BE2C (cell line): ENCODE results near the gene SLC25A4.

Experiments
- DNase-seq: peaks from one replicate; pipeline ENCODE4 v3.0.0-alpha.2; 2020
- H3K27me3 ChIP-seq: fragments of 250-450 bp; sonication (Bioruptor Pico); 2 replicates; pipeline ENCODE4 v1.5.1; 2020; ENCODE audit warnings: mild to moderate bottlenecking
- H3K36me3 ChIP-seq: fragments of 250-450 bp; sonication (Bioruptor Pico); 2 replicates; pipeline ENCODE4 v1.5.1; 2020; ENCODE audit warnings: mild to moderate bottlenecking
- H3K4me1 ChIP-seq: fragments of 250-450 bp; sonication (Bioruptor Pico); 2 replicates; pipeline ENCODE4 v1.5.1; 2020
- H3K4me3 ChIP-seq: 2 replicates; pipeline ENCODE4 v1.5.1; 2011; ENCODE audit warnings: low read depth, low read length
- H3K9me3 ChIP-seq: fragments of 250-450 bp; sonication (Bioruptor Pico); 2 replicates; pipeline ENCODE4 v1.5.1; 2020
- TF ChIP-seq, protein P1 (sequence below): IDR thresholded peaks from 2 replicates; pipeline ENCODE4 v1.5.1; 2012; ENCODE audit warnings: mild to moderate bottlenecking, low read depth, low read length

The SLC25A4 gene

GRCh38 chr4:185139736-185140135, 3.3 kb upstream of the SLC25A4 start:
- TF ChIP-seq, protein P1, sequence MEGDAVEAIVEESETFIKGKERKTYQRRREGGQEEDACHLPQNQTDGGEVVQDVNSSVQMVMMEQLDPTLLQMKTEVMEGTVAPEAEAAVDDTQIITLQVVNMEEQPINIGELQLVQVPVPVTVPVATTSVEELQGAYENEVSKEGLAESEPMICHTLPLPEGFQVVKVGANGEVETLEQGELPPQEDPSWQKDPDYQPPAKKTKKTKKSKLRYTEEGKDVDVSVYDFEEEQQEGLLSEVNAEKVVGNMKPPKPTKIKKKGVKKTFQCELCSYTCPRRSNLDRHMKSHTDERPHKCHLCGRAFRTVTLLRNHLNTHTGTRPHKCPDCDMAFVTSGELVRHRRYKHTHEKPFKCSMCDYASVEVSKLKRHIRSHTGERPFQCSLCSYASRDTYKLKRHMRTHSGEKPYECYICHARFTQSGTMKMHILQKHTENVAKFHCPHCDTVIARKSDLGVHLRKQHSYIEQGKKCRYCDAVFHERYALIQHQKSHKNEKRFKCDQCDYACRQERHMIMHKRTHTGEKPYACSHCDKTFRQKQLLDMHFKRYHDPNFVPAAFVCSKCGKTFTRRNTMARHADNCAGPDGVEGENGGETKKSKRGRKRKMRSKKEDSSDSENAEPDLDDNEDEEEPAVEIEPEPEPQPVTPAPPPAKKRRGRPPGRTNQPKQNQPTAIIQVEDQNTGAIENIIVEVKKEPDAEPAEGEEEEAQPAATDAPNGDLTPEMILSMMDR: no peak
- no peak for DNase-seq

GRCh38 chr4:185141777-185142176, 1.3 kb upstream of the SLC25A4 start:
- Histone ChIP-seq H3K9me3 (no peaks in the 10 kb centered on the region), H3K36me3 (0 out of 2 replicates have a peak, but pooled peaks cover 4% of the 10 kb centered on the region), H3K27me3 (no peaks in the 10 kb centered on the region), H3K4me3 (no peak overlapping the region), H3K4me1 (no peaks in the 10 kb centered on the region)
- TF ChIP-seq, protein P1: no peak
- no peak for DNase-seq

More at GRCh38 chr4:185139736-185140135, 3.3 kb upstream of the SLC25A4 start:
- no peaks in the 10 kb centered on the region for H3K9me3 ChIP-seq
- H3K36me3 ChIP-seq: no peaks in the 10 kb centered on the region
- no peak overlapping the region for H3K4me3 ChIP-seq
- H3K4me1 ChIP-seq: no peaks in the 10 kb centered on the region
- H3K27me3 ChIP-seq: no peaks in the 10 kb centered on the region

GRCh38 chr4:185142564-185142911, 528 bp upstream of the SLC25A4 start:
- no peaks in the 10 kb centered on the region for H3K4me1 ChIP-seq
- DNase-seq: no peak
- TF ChIP-seq, protein P1: no peak
- no peaks in the 10 kb centered on the region for H3K27me3 ChIP-seq
- H3K4me3 ChIP-seq: peak overlapping the region; percentile 75
- H3K9me3 ChIP-seq: no peaks in the 10 kb centered on the region
- H3K36me3 ChIP-seq: 0 out of 2 replicates have a peak, but pooled peaks cover 4% of the 10 kb centered on the region

DNA sequence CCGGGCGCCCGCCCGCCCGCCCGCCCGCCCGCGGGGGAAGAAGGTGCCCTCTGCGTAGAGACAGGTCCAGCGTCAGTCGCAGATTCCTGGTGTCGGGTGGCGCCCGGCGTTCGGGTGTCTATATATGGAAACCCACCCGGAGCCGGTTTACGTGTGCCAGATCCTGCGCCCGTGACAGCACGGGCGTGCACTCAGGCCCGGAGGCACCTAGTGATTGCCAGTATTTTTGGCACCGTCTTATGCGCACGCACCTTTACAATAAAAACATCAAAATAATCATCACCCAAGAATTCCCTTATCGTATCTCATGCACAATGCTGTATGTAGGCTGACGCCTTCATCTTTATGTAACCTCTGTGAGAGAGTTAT, 519 bp downstream of the SLC25A4 start:
- peak; percentile 52 for DNase-seq
- Histone ChIP-seq H3K4me3 (peak overlapping the region; percentile 75), H3K27me3 (no peaks in the 10 kb centered on the region), H3K36me3 (0 out of 2 replicates have a peak, but pooled peaks cover 4% of the 10 kb centered on the region), H3K4me1 (no peaks in the 10 kb centered on the region), H3K9me3 (no peaks in the 10 kb centered on the region)
- TF ChIP-seq, protein P1: no peak

DNA sequence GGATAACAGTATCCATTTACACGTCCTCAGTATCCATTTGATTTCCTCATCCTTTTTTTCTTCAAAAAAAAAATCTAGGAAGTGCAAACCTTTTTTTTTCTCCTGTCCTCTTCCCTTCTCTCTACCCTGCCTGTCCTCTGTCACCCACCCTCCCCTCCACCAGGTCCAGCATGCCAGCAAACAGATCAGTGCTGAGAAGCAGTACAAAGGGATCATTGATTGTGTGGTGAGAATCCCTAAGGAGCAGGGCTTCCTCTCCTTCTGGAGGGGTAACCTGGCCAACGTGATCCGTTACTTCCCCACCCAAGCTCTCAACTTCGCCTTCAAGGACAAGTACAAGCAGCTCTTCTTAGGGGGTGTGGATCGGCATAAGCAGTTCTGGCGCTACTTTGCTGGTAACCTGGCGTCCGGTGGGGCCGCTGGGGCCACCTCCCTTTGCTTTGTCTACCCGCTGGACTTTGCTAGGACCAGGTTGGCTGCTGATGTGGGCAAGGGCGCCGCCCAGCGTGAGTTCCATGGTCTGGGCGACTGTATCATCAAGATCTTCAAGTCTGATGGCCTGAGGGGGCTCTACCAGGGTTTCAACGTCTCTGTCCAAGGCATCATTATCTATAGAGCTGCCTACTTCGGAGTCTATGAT, 1.7 kb downstream of the SLC25A4 start:
- TF ChIP-seq, protein P1: no peak
- Histone ChIP-seq H3K4me3 (no peak overlapping the region), H3K9me3 (no peaks in the 10 kb centered on the region), H3K4me1 (peaks cover 9% of the 10 kb centered on the region), H3K36me3 (0 out of 2 replicates have a peak, but pooled peaks cover 10% of the 10 kb centered on the region), H3K27me3 (no peaks in the 10 kb centered on the region)
- no peak for DNase-seq

GRCh38 chr4:185145572-185145971, 2.5 kb downstream of the SLC25A4 start:
- peak; percentile 25 for DNase-seq
- TF ChIP-seq, protein P1: no peak
- Histone ChIP-seq H3K27me3 (no peaks in the 10 kb centered on the region), H3K4me1 (peaks cover 10% of the 10 kb centered on the region), H3K4me3 (no peak overlapping the region), H3K9me3 (no peaks in the 10 kb centered on the region), H3K36me3 (peaks cover 13% of the 10 kb centered on the region; the same call in 1 of the 2 replicates)
